Smooth muscle cell (in vitro differentiated cells): Measurements from ENCODE around the gene POLR2E. TPM values are rescaled to one million over a fixed set of nuclear protein-coding genes. Genes with fewer than 3 reads are reported as not detected.

Experiments used
- DNase-seq: peaks from one replicate; lab custom pipeline; 2025; ENCODE audit not compliant: unreplicated experiment; lab: John Stamatoyannopoulos, UW
- H2AFZ ChIP-seq: fragments of 200-600 bp; sonication (generic); 2 replicates; pipeline ENCODE4 v1.6.0; 2016; ENCODE audit warnings: antibody characterized with exemption, low read depth, mild to moderate bottlenecking
- H3F3A ChIP-seq: fragments of 200-600 bp; sonication (generic); 2 replicates; pipeline ENCODE4 v1.6.0; 2017; ENCODE audit warnings: antibody characterized with exemption, low read depth
- H3K27ac ChIP-seq: fragments of 200-600 bp; sonication (generic); 2 replicates; pipeline ENCODE4 v1.5.1; 2016; ENCODE audit warnings: low read depth, mild to moderate bottlenecking
- H3K27me3 ChIP-seq: fragments of 200-600 bp; sonication (generic); 2 replicates; pipeline ENCODE4 v1.6.1; 2016; ENCODE audit warnings: low read depth, mild to moderate bottlenecking
- H3K36me3 ChIP-seq: fragments of 200-600 bp; sonication (generic); 2 replicates; pipeline ENCODE4 v1.5.1; 2016; ENCODE audit warnings: low read depth
- H3K4me1 ChIP-seq: fragments of 200-600 bp; sonication (generic); 2 replicates; pipeline ENCODE4 v1.5.1; 2016; ENCODE audit warnings: low read depth
- H3K4me2 ChIP-seq: fragments of 200-600 bp; sonication (generic); 2 replicates; pipeline ENCODE4 v1.6.0; 2016; ENCODE audit warnings: mild to moderate bottlenecking
- H3K4me3 ChIP-seq: fragments of 200-600 bp; sonication (generic); 2 replicates; pipeline ENCODE4 v1.5.1; 2016; ENCODE audit warnings: mild to moderate bottlenecking
- H3K79me2 ChIP-seq: fragments of 200-600 bp; sonication (generic); 2 replicates; pipeline ENCODE4 v1.6.0; 2016; ENCODE audit warnings: low read depth, mild to moderate bottlenecking
- H3K9ac ChIP-seq: fragments of 200-600 bp; sonication (generic); 2 replicates; pipeline ENCODE4 v1.6.0; 2016; ENCODE audit warnings: low read depth
- H3K9me3 ChIP-seq: fragments of 200-600 bp; sonication (generic); replicated peaks from 2 replicates; pipeline ENCODE4 v1.5.1; 2016; ENCODE audit warnings: low read depth
- H4K20me1 ChIP-seq: fragments of 200-600 bp; sonication (generic); 2 replicates; pipeline ENCODE4 v1.6.0; 2016; ENCODE audit warnings: low read depth
- CTCF ChIP-seq: fragments of 200-600 bp; sonication (generic); IDR thresholded peaks from 2 replicates; pipeline ENCODE4 v1.5.1; 2017; ENCODE audit warnings: borderline replicate concordance, mild to moderate bottlenecking, antibody characterized with exemption; ENCODE audit not compliant: insufficient read depth, poor library complexity, severe bottlenecking
- WGBS: methylation state at CpG from one replicate; pipeline ENCODE4 v1.1.7; 2016; ENCODE audit warnings: low lambda C conversion rate; 5-methylcytosine and 5-hydroxymethylcytosine counted together
- polyA plus RNA-seq: library from polyadenylated mRNA; unstranded; fragments of >200 nt; fragmentation: Nextera tagmentation; extraction: Ambion mirVana; gene quantifications from 2 replicates; pipeline ENCODE4 v1.2.1, GENCODE V29; 2016
- total RNA-seq: library from RNA; depleted of rRNA; stranded (reverse); fragments of >200 nt; gene quantifications from 2 replicates; pipeline ENCODE4 v1.2.3, GENCODE V29; 2014

The POLR2E gene
- total and polyA plus RNA-seq, 2 experiments from 2014 or later, result 114 to 235 TPM

- Histone ChIP-seq H3K4me3 (no peak overlapping the region), H3K4me2 (no peak overlapping the region), H3K36me3 (no peaks in the 10 kb centered on the region), H3K79me2 (no peaks in the 10 kb centered on the region), H3F3A (peaks cover 28% of the 10 kb centered on the region), H3K9ac (no peak overlapping the region), H4K20me1 (peaks cover 32% of the 10 kb centered on the region), H2AFZ (no peak overlapping the region), H3K9me3 (no peaks in the 10 kb centered on the region), H3K27me3 (no peaks in the 10 kb centered on the region), H3K4me1 (peaks cover 14% of the 10 kb centered on the region), H3K27ac (peak overlapping the region; percentile 90)
- TF ChIP-seq CTCF, result no peak
- no peak for DNase-seq
- 94% methylated on average over 29 of the region's 32 CpGs for whole genome bisulfite sequencing
Observed at GRCh38 chr19:1105873-1106840, 11.0 kb upstream of the POLR2E start.

GRCh38 chr19:1105008-1105872 is 10.1 kb upstream of the POLR2E start:
- TF ChIP-seq CTCF, result no peak
- H3K27me3 ChIP-seq, result no peaks in the 10 kb centered on the region
- H3K9ac ChIP-seq, result peak overlapping the region; percentile 98
- H3F3A ChIP-seq, result peaks cover 24% of the 10 kb centered on the region
- no peak for DNase-seq
- 33% methylated on average over 60 of the region's 69 CpGs for WGBS
- H4K20me1 ChIP-seq, result peaks cover 32% of the 10 kb centered on the region
- peak overlapping the region; percentile 99 for H3K4me2 ChIP-seq
- H2AFZ ChIP-seq, result no peak overlapping the region
- H3K36me3 ChIP-seq, result no peaks in the 10 kb centered on the region
- no peaks in the 10 kb centered on the region for H3K79me2 ChIP-seq
- no peaks in the 10 kb centered on the region for H3K9me3 ChIP-seq
- peak overlapping the region; percentile 90 for H3K27ac ChIP-seq
- peaks cover 14% of the 10 kb centered on the region for H3K4me1 ChIP-seq
- peak overlapping the region; percentile 97 for H3K4me3 ChIP-seq

GRCh38 chr19:1104311-1105007 is 9.3 kb upstream of the POLR2E start:
- H3K4me2 ChIP-seq, result peak overlapping the region; percentile 99
- peak overlapping the region; percentile 90 for H3K27ac ChIP-seq
- H3K27me3 ChIP-seq, result no peaks in the 10 kb centered on the region
- no peaks in the 10 kb centered on the region for H3K79me2 ChIP-seq
- H3K9me3 ChIP-seq, result no peaks in the 10 kb centered on the region
- peaks cover 14% of the 10 kb centered on the region for H3K4me1 ChIP-seq
- H2AFZ ChIP-seq, result no peak overlapping the region
- under 1% methylated on average over 22 of the region's 93 CpGs for WGBS
- H3K4me3 ChIP-seq, result peak overlapping the region; percentile 97
- H3K36me3 ChIP-seq, result no peaks in the 10 kb centered on the region
- peaks cover 32% of the 10 kb centered on the region for H4K20me1 ChIP-seq
- H3F3A ChIP-seq, result peaks cover 24% of the 10 kb centered on the region
- peak overlapping the region; percentile 98 for H3K9ac ChIP-seq
- DNase-seq, result peak; percentile 79
- TF ChIP-seq CTCF, result no peak
